Adipocyte (in vitro differentiated cells): Measurements from ENCODE around the gene HECTD1.

Experiments used
- DNase-seq: peaks from one replicate; pipeline ENCODE4 v3.0.0-alpha.2; 2015; ENCODE audit warnings: low read depth
- H3K27me3 ChIP-seq: replicated peaks from 2 replicates; pipeline ENCODE4 v1.7.0; 2013; ENCODE audit warnings: mild to moderate bottlenecking, low read length, moderate library complexity; ENCODE audit not compliant: control insufficient read depth, insufficient read depth
- H3K36me3 ChIP-seq: 2 replicates; pipeline ENCODE4 v1.7.0; 2013; ENCODE audit warnings: low read length, mild to moderate bottlenecking, moderate library complexity; ENCODE audit not compliant: control insufficient read depth, insufficient read depth, severe bottlenecking
- H3K4me1 ChIP-seq: 2 replicates; pipeline ENCODE4 v1.7.0; 2013; ENCODE audit warnings: mild to moderate bottlenecking, low read length, moderate library complexity; ENCODE audit not compliant: control insufficient read depth, insufficient read depth
- H3K4me3 ChIP-seq: 2 replicates; pipeline ENCODE4 v1.7.0; 2013; ENCODE audit warnings: mild to moderate bottlenecking, low read length, moderate library complexity
- H3K9ac ChIP-seq: 2 replicates; pipeline ENCODE4 v1.7.0; 2013; ENCODE audit warnings: mild to moderate bottlenecking, low read length, moderate library complexity
- H3K9me3 ChIP-seq: 2 replicates; pipeline ENCODE4 v1.7.0; 2013; ENCODE audit warnings: mild to moderate bottlenecking, low read length, moderate library complexity; ENCODE audit not compliant: control insufficient read depth

HECTD1 gene

DNA sequence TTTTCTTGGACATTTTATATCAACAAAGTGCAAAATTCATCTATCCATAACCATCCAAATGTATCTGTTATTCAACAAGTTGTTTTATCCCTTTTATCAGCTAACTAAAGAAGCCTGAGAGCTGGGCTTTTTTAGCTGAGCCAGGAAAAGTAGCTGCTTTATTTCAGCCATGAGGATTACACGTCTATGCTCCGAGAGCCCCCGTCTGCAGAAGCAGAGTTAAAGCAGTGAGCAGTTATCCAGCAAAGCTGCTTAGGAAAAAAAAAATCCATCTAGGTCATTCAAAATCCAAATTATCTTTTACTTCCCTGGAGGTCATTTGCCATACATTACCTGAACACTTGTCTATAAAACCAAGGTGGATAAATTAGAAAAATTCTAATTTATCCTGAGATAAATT lies 15.7 kb upstream of the HECTD1 start:
- H3K27me3 ChIP-seq: no peaks in the 10 kb centered on the region
- no peak overlapping the region for H3K9ac ChIP-seq
- H3K36me3 ChIP-seq: no peaks in the 10 kb centered on the region
- no peaks in the 10 kb centered on the region for H3K9me3 ChIP-seq
- peaks cover 7% of the 10 kb centered on the region for H3K4me1 ChIP-seq
- DNase-seq: no peak
- H3K4me3 ChIP-seq: no peak overlapping the region

DNA sequence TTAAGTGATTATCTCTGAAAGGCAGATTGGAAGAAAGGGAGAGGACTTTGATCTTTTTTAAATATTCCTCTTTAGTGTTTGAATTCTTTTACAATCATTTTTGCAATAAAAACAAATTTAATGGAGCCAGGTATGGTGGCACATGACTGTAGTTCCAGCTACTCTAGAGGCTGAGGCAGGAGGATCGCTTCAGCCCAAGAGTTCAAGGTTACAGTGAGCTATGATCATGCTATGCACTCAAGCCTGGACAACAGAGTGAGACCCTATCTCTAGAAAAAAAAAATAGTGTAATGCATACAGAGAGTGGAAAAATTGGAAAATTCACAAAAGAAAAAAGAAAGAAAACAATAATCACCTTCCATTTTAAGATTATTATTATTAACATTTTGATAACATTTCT lies 15.2 kb upstream of the HECTD1 start:
- H3K9ac ChIP-seq: no peak overlapping the region
- H3K27me3 ChIP-seq: no peaks in the 10 kb centered on the region
- H3K9me3 ChIP-seq: no peaks in the 10 kb centered on the region
- DNase-seq: no peak
- peaks cover 4% of the 10 kb centered on the region for H3K4me1 ChIP-seq
- H3K4me3 ChIP-seq: no peak overlapping the region
- H3K36me3 ChIP-seq: no peaks in the 10 kb centered on the region

DNA sequence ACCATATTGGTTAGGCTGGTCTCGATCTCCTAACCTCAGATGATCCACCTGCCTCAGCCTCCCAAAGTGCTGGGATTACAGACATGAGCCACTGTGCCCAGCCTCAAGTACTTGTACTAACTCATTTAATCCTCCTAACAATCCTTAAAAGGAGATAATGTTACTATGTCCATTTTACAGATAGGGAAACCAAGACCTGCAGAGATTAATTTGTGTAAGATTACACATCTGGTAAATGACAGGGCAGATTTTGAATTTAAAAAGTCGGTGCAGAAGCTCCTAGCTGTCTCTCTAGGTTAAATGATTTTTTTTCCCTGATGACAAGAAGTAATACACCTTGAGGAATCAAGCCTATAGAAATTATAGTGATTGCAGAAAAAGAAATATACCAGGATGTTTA lies 13.7 kb upstream of the HECTD1 start:
- Histone ChIP-seq H3K4me3 (no peak overlapping the region), H3K9ac (no peak overlapping the region), H3K36me3 (no peaks in the 10 kb centered on the region), H3K27me3 (no peaks in the 10 kb centered on the region), H3K9me3 (no peaks in the 10 kb centered on the region), H3K4me1 (peaks cover 4% of the 10 kb centered on the region)
- DNase-seq: no peak

DNA sequence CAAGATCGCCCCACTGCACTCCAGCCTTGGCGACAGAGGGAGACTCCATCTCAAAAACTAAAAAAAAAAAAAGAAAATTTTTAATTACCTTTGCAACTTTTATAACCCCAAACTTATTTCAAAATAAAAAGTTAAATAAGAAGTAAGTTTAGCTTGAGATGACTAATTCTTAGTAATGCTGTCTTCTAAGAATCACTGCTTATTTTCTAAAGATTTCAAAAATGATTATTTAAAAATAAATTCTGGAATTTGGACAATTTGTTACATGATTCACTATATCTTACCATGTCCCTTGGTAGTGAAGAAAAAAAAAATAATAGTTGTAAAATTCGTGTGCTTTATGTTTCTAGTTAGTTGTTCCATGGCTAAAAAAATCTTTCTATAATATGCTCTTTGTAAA lies 11.6 kb upstream of the HECTD1 start:
- peaks cover 4% of the 10 kb centered on the region for H3K4me1 ChIP-seq
- no peaks in the 10 kb centered on the region for H3K36me3 ChIP-seq
- no peaks in the 10 kb centered on the region for H3K9me3 ChIP-seq
- H3K4me3 ChIP-seq: no peak overlapping the region
- DNase-seq: peak; percentile 39
- H3K27me3 ChIP-seq: no peaks in the 10 kb centered on the region
- no peak overlapping the region for H3K9ac ChIP-seq

DNA sequence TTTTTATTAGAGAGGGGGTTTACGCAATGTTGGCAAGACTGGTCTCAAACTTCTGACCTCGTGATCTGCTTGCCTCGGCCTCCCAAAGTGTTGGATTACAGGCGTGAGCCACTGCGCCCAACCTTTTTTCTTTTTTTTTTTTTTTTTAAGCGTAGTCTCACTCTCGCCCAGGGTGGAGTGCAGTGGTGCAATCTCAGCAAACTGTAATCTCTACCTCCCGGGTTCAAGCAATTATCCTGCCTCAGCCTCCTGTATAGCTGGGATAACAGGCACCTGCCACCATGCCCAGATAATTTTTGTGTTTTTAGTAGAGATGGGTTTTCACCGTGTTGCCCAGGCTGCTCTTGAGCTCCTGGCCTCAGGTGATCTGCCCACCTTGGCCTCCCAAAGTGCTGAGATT lies 8.8 kb upstream of the HECTD1 start:
- no peaks in the 10 kb centered on the region for H3K27me3 ChIP-seq
- H3K9ac ChIP-seq: no peak overlapping the region
- no peak for DNase-seq

DNA sequence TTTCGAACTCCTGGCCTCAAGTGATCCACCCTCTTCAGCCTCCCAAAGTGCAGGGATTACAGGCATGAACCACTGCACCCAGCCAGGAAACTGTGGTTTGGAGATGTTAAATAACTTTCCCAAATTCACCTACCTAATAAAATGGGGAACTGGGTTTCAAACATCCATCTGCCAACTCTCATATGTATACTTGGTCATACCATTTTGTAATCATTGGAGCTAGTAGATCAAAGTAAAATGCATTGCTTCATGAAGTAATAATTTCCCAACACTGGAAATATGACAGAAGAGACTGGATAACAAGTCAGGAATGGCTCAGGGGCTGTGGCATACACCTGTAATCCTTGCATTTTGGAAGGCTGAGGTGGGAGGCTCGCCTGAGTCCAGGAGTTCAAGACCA lies 5.3 kb upstream of the HECTD1 start:
- Histone ChIP-seq H3K4me1 (peaks cover 11% of the 10 kb centered on the region), H3K9ac (no peak overlapping the region), H3K4me3 (no peak overlapping the region), H3K9me3 (no peaks in the 10 kb centered on the region), H3K36me3 (no peaks in the 10 kb centered on the region), H3K27me3 (no peaks in the 10 kb centered on the region)
- no peak for DNase-seq

More for the DNA sequence above, 8.8 kb upstream of the HECTD1 start:
- no peaks in the 10 kb centered on the region for H3K36me3 ChIP-seq
- no peaks in the 10 kb centered on the region for H3K9me3 ChIP-seq
- H3K4me1 ChIP-seq: peaks cover 4% of the 10 kb centered on the region
- H3K4me3 ChIP-seq: no peak overlapping the region

DNA sequence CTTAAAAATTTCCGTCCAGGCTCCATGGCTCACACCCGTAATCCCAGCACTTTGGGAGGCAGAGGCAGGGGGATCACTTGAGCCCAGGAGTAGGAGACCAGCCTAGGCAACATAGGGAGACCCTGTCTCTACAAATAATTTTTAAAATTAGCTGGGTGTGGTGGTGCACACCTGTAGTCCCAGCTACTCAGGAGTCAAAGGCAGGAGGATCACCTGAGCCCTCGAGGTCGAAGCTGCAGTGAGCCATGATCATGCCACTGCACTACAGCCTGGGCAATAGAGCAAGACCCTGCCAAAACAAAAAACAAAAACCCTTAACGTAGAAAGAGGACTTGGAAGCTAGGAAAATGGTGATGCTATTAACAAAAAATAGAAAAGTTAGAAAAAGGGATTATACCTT lies 2.0 kb upstream of the HECTD1 start:
- Histone ChIP-seq H3K4me1 (peaks cover 19% of the 10 kb centered on the region), H3K9me3 (no peaks in the 10 kb centered on the region), H3K4me3 (no peak overlapping the region), H3K27me3 (no peaks in the 10 kb centered on the region), H3K36me3 (no peaks in the 10 kb centered on the region), H3K9ac (no peak overlapping the region)
- DNase-seq: no peak

DNA sequence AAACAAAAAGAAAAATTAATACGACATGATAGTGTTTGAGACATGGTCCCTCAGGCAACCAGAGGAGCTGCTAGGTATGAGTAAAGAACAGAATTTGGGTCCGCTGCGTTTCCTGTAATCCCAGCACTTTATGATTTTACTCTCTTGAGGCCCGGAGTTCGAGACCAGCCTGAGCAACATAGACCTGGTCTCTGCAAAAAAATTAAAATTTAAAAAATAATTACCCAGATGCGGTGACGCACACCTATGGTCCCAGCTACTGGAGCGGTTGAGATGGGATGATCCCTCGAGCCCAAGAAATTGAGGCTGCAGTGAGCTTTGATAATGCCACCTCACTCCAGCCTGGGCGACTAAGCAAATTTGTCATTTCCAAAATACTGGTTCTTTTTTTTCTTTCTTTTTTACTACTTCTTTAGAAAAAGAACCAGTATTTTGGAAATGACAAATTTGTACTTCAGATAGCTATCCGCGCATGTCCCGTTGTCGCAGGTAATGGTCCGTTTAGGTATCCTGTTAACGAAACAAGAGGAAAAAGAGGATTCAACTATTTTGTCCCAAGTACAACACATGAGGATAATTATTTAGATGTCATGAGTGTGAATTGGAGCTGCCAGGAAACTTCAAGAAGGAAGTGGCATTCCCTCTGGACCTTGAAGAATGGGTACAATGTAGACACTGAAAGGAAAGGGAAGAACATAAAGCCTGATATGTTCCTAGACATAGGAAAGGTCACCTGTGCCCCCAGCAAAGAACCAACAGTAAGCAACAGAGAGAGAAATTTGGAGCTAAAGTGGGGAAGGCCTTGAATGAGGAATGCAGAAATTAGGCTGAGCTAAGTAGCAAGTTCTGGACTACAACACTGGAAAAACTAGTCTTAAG lies 1.2 kb upstream of the HECTD1 start:
- peaks cover 19% of the 10 kb centered on the region for H3K4me1 ChIP-seq
- H3K36me3 ChIP-seq: no peaks in the 10 kb centered on the region
- no peak for DNase-seq
- peak overlapping the region; percentile 88 for H3K4me3 ChIP-seq
- no peaks in the 10 kb centered on the region for H3K9me3 ChIP-seq
- H3K9ac ChIP-seq: peak overlapping the region; percentile 99
- H3K27me3 ChIP-seq: no peaks in the 10 kb centered on the region

DNA sequence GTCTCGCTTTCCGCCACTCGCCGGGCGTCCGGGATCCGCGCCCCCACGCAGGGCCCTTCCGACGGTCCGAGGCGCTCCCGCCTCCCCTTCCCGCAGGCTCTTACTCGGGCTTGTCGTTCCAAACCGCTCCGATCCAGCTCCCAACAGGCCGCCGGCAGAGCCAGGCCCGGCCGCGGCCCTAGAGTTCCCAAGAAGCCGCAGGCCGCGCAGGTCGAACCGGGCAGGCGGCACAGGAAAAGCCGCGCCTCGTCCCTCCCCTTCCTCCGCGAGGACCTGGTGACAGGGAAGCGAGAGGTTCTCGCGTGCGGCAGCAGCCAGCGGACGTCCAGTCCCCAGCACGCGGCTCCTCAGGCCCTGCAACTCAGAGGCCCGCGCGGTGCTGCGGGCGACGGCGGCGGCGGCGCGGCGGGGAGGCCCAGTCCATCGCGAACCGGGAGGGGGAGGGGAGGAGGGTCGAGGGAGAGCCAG lies 272 bp downstream of the HECTD1 start:
- DNase-seq: no peak
- Histone ChIP-seq H3K4me1 (peaks cover 19% of the 10 kb centered on the region), H3K9me3 (no peaks in the 10 kb centered on the region), H3K36me3 (peaks cover 12% of the 10 kb centered on the region), H3K9ac (peak overlapping the region; percentile 99), H3K27me3 (no peaks in the 10 kb centered on the region), H3K4me3 (peak overlapping the region; percentile 88)

DNA sequence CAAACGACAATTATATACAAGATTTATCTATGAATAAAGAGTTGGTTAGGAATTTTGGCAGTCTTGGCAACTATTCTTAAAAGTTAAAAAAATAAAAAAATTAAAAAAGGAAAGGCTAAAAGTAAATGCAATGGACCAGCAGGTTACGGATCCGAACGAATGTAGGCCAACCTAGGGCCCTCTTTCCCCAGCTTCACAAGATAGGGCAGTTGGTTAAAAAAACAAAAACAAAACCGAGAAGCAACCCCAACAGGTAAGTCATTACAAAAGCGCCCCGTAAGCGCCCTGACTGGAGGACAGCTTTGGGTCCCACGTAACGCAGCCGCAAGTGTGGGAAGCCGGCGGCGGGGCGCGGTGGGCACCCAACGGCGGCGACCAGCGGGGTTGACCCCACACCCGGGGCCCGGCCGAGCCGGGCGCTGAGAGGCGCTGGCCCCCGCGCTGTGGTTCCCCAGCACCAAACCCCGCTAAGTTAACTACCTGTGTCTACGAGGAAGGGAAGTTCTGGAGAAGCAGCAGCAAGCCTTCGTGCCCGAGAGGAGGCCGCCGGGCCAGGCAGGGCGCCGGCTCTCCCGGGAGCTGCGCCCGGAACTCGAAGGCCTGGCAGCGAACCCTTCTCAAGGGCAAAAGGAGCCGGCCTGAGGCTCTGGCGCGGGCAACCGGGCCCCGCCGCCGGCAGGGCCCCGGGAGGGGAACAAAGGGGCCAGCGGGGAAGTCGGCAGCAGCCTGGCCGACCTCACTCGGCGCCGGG lies 882 bp downstream of the HECTD1 start:
- H3K4me1 ChIP-seq: peaks cover 19% of the 10 kb centered on the region
- H3K4me3 ChIP-seq: peak overlapping the region; percentile 88
- peak; percentile 62 for DNase-seq
- H3K9ac ChIP-seq: peak overlapping the region; percentile 99
- H3K9me3 ChIP-seq: no peaks in the 10 kb centered on the region
- no peaks in the 10 kb centered on the region for H3K27me3 ChIP-seq
- H3K36me3 ChIP-seq: peaks cover 16% of the 10 kb centered on the region

DNA sequence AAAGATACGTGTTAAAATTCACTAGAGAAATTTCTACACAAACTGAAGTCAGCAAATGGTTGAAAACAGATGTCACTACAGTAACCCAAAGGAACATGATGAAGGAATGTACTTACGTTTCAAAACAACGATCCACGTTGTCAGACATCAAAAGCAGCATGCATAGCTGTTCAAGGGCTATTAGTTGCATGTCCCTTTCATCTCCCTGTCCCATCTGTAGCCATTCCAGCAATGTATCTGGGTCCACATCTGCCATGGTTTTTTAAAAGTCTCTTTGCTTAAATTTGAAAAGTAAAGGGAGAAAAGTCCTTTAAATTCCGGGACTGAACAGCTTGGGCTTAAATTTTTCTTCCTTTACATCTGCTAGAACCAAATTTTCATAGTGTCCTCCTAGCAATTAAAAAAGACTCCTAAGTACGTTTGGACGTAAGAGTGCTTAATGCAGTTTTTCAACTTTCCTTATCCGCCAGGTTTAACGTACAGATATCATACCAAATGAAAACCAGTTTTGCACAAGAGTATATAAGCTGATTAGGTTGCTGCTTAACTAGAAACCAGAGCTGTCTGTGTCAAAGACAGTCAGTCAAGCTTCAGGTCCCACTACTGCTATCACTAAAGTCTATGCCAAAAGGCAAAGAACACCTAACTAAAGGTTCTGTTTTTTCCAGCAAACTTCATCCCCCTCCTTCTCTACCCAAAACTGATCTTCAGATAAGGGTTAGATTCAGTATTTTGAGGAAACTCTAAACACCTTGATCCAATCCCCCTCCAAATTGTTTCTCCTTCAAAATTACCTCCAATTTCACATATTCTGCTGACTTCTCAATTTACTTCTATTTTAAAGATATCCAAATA lies 1.7 kb downstream of the HECTD1 start:
- peak overlapping the region; percentile 99 for H3K9ac ChIP-seq
- peaks cover 21% of the 10 kb centered on the region for H3K36me3 ChIP-seq
- peak; percentile 84 for DNase-seq
- peak overlapping the region; percentile 88 for H3K4me3 ChIP-seq
- H3K9me3 ChIP-seq: no peaks in the 10 kb centered on the region
- H3K27me3 ChIP-seq: no peaks in the 10 kb centered on the region
- peaks cover 19% of the 10 kb centered on the region for H3K4me1 ChIP-seq
